Measurements from ENCODE around the gene ADCY7. TPM values are rescaled to one million over a fixed set of nuclear protein-coding genes. Genes with fewer than 3 reads are reported as not detected.

ADCY7 gene
- polyA plus RNA-seq, 3 donors, result 6.5 to 7.0 (median 6.6) TPM

DNA sequence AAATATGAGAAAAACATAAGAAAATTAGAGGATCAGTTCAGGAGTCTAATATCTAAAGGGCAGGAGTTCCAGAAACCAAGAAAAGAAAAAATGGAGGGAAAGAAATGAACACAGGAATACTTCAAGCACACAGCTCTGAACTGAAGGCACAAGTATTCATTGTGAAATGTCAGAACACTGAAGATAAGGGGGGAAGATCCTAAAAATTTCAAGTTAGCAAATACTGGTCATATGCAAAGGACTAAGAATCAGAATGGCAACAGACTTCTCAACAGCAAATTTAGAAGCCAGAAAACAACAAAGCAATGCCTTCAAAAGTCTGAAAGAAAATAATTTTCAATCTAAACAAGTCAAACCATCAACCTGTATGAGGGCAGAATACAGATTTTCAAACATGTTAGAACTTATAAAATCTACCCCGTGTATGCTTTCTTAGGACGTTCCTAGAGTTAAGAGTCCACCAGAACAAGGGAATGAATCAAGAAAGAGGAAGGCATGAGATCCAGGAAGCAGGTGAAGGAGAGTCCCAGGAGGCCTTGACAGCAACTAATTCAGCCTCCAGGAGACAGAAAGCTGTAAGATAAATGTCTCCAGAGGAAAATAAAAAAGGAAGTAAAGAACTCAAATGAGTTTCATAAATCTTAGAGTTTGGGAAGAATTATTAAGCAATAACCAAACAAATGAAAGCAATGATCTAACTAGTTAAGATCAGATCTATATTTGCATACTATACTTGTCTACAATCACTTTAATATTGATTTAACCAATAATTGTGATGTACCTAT lies 99.6 kb downstream of the ADCY7 start:
- no peak for DNase-seq (ENCODE audit: low read depth in 3 of 3, low spot score in 2 of 3)

Other genes with a start within 250 kb of the ADCY7 start
- gene CNEP1R1, start 241.3 kb upstream of the ADCY7 start, polyA plus RNA-seq (ENCODE audit: insufficient read length in 3 of 3), result 10 to 100 TPM; 25.6 to 27.1 (median 26.2) TPM
- 10 to 100 TPM; 19.4 to 21.4 (median 19.6) TPM for gene HEATR3, start 200.6 kb upstream of the ADCY7 start, polyA plus RNA-seq (ENCODE audit: insufficient read length in 3 of 3)
- gene TENT4B, start 113.2 kb upstream of the ADCY7 start, polyA plus RNA-seq (ENCODE audit: insufficient read length in 3 of 3), result 10 to 100 TPM; 15.8 to 17.9 (median 16.3) TPM
- 100 to 1,000 TPM; 123 to 155 (median 139) TPM for gene BRD7, start 102.4 kb downstream of the ADCY7 start, polyA plus RNA-seq (ENCODE audit: insufficient read length in 3 of 3)